ENCODE measurements around the gene ACP2. TPM values are rescaled to one million over a fixed set of nuclear protein-coding genes. Genes with fewer than 3 reads are reported as not detected.

The ACP2 gene
- total RNA-seq, 2 experiments from 2014 or later, result 24.5 to 26.5 TPM

DNA sequence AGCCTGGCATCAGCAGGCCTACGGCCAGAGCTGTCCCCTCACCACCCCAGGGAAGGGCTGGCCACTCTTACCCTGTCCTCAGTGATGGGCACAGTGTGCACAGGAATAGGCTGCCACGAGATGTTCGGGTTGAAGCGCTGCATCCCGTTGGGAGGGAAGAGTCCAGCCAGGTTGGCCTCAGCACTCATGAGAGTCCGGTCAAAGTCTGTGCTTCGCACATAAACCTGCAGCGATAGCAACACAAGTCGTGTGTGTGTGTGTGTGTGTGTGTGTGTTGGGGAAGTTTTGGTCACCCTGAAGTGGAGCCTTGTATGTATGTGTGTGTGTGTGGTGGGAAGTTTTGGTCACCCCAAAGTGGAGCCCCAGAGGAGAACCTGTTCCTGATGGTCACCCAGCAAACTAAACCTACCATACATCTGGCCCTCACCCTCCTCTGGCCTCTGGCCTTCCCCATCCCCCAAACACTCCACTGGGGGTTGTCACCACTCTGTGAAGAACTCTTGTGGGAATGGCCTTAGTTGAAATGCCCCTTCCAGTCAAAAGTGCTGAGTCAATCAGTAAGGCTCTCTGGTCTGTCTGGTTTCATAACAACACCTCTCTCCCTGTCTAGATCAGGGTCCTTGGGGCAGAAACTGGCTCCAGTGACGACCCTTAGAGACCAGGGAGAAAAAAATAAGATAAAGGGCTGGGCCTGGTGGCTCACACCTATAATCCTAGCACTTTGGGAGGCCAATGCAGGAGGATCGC, 2.8 kb downstream of the ACP2 start:
- ChIA-PET POLR2A (interaction anchor here (1.6 kb wide), 1 partner anchor 22 kb away, joined by 6 read pairs; no protein-coding TSS in a partner anchor), CTCF (ENCODE audit: unreplicated experiment) (no interaction called here)
- no peaks in the 10 kb centered on the region for H3K9me2 ChIP-seq (ENCODE audit: insufficient read depth, low read length)
- no peaks in the 10 kb centered on the region for H4K20me1 ChIP-seq (ENCODE audit: insufficient read depth, low read length)
- H3K4me1 ChIP-seq (ENCODE audit: insufficient read depth, low read length, poor library complexity, severe bottlenecking), result peaks cover 13% of the 10 kb centered on the region
- no peak overlapping the region for H3K4me2 ChIP-seq (ENCODE audit: low read length)
- no peak for TF ChIP-seq EZH2phosphoT487 (IDR thresholded peaks at IDR 0.05; ENCODE audit: borderline replicate concordance, low read depth, low read length)
- TF ChIP-seq, protein P1, sequence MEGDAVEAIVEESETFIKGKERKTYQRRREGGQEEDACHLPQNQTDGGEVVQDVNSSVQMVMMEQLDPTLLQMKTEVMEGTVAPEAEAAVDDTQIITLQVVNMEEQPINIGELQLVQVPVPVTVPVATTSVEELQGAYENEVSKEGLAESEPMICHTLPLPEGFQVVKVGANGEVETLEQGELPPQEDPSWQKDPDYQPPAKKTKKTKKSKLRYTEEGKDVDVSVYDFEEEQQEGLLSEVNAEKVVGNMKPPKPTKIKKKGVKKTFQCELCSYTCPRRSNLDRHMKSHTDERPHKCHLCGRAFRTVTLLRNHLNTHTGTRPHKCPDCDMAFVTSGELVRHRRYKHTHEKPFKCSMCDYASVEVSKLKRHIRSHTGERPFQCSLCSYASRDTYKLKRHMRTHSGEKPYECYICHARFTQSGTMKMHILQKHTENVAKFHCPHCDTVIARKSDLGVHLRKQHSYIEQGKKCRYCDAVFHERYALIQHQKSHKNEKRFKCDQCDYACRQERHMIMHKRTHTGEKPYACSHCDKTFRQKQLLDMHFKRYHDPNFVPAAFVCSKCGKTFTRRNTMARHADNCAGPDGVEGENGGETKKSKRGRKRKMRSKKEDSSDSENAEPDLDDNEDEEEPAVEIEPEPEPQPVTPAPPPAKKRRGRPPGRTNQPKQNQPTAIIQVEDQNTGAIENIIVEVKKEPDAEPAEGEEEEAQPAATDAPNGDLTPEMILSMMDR (conservative IDR thresholded peaks at IDR 0.05; ENCODE audit: low read length), result no peak
- H3K27ac ChIP-seq (ENCODE audit: low read depth, low read length, poor library complexity, severe bottlenecking), result no peak overlapping the region
- H3K36me3 ChIP-seq (ENCODE audit: insufficient read depth, low read length), result peaks cover 50% of the 10 kb centered on the region
- H2AFZ ChIP-seq (ENCODE audit: low read length), result no peak overlapping the region
- no TSS peak for BruUV-seq (replicated peaks)
- DNase-seq (ENCODE audit: low spot score), result no peak
- no peak overlapping the region for H3K4me3 ChIP-seq (ENCODE audit: low read depth, low read length, poor library complexity, severe bottlenecking)
- H3K9me3 ChIP-seq (ENCODE audit: low read length), result no peaks in the 10 kb centered on the region
- H3K79me2 ChIP-seq (ENCODE audit: insufficient read depth, low read depth, low read length), result peaks cover 20% of the 10 kb centered on the region; the same call in 1 of the 2 replicates
- intact Hi-C loops (cut with micrococcal nuclease; ENCODE audit: unreplicated experiment), result no loop called here

GRCh38 chr11:47244448-47245350, 3.9 kb downstream of the ACP2 start:
- no peak overlapping the region for H2AFZ ChIP-seq (ENCODE audit: low read length)
- no peaks in the 10 kb centered on the region for H3K9me3 ChIP-seq (ENCODE audit: low read length)
- no TSS peak for BruUV-seq (replicated peaks)
- POLR2A ChIA-PET, result interaction anchor here (0.6 kb wide), 1 partner anchor 67 kb away, joined by 3 read pairs; no protein-coding TSS in a partner anchor
- no peak overlapping the region for H3K27ac ChIP-seq (ENCODE audit: low read depth, low read length, poor library complexity, severe bottlenecking)
- intact Hi-C loops (cut with micrococcal nuclease; ENCODE audit: unreplicated experiment), result no loop called here
- no peak overlapping the region for H3K4me3 ChIP-seq (ENCODE audit: low read depth, low read length, poor library complexity, severe bottlenecking)
- H3K79me2 ChIP-seq (ENCODE audit: insufficient read depth, low read depth, low read length), result peaks cover 20% of the 10 kb centered on the region; the same call in 1 of the 2 replicates
- H4K20me1 ChIP-seq (ENCODE audit: insufficient read depth, low read length), result no peaks in the 10 kb centered on the region
- TF ChIP-seq EZH2phosphoT487 (IDR thresholded peaks at IDR 0.05; ENCODE audit: borderline replicate concordance, low read depth, low read length), result no peak
- TF ChIP-seq, protein P1 (conservative IDR thresholded peaks at IDR 0.05; ENCODE audit: low read length), result no peak
- peaks cover 58% of the 10 kb centered on the region for H3K36me3 ChIP-seq (ENCODE audit: insufficient read depth, low read length)
- CTCF ChIA-PET (ENCODE audit: unreplicated experiment), result no interaction called here
- DNase-seq (ENCODE audit: low spot score), result no peak
- no peak overlapping the region for H3K4me2 ChIP-seq (ENCODE audit: low read length)
- peaks cover 12% of the 10 kb centered on the region for H3K4me1 ChIP-seq (ENCODE audit: insufficient read depth, low read length, poor library complexity, severe bottlenecking)
- H3K9me2 ChIP-seq (ENCODE audit: insufficient read depth, low read length), result no peaks in the 10 kb centered on the region

Data from OCI-LY7 (cell line).